Islet precursor cell (in vitro differentiated cells): ENCODE measurements around the gene STRBP.
A peak's percentile ranks its signal among the peaks of the same experiment; 100 is the strongest.
"Not testable (repeated sequence)": the region's sequence is repeated elsewhere in the genome, so short reads cannot be mapped to it uniquely, and the experiment has no call there.

Source experiments
- DNase-seq: peaks from one replicate; pipeline ENCODE4 v3.0.0-alpha.2; 2018

The STRBP gene

DNA sequence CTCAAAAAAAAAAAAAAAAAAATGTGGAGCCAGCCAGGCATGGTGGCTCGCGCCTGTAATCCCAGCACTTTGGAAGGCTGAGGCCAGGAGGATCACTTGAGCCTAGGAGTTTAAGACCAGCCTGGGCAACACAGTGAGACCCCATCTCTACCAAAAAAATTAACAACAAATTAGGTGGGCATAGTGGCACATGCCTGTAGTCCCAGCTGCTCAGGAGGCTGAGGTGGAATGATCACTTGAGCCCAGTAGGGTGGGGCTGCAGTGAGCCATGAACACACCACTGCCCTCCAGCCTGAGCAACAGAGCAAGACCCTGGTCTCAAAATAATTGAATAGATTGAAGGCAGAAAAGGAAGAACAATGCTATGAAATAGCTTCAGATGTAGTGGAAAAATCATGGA lies 82.4 kb downstream of the STRBP start:
- DNase-seq = not testable (repeated sequence)

DNA sequence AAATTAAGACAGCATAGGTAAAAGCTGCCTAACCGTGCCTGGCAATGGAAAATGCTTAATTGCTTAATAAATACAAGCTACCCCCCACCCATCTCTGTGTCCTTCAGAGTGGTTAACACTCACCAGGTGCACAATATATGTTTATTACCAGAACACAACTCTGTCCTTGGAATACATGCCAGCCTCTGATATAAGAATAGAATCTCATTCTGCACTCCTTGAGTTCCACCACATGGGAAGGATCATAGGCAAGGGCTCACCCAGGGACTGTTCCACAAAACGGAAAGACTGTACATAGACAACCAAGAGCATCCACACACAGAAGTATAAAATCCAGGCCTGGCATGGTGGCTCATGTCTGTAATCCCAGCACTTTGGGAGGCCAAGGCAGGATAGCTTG lies 91.4 kb downstream of the STRBP start:
- no peak for DNase-seq

GRCh38 chr9:123175854-123176629 lies 92.3 kb downstream of the STRBP start:
- no peak for DNase-seq

DNA sequence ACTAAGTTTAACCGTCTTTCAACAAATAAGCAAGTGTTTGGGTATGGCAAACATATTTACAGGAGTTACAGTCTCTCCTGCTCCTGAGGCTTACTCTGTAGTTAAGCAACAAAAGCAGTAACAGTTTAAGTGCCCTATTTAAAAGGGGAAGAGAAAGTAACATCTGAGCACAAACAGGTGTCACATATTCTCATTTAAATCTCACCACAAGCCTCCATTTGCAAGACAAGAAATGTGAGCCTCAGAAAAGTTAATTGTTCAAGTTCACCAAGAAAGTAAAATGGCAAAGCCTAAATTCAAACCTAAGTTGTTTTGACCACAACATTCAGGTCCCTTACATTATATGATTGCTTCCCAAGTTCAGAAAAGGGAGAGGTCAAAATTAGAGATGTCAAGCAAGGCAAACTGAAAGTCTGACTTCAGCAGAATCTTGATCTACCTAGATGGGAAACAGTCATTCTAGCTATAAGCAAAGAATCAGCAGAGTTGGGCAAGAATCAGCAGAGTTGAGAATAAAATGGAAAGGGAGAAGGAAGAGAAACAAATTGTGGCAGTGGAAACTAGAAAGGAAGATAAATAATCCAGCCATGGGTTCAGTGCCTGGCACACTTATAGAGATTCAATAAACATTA lies 93.4 kb downstream of the STRBP start:
- DNase-seq = no peak

DNA sequence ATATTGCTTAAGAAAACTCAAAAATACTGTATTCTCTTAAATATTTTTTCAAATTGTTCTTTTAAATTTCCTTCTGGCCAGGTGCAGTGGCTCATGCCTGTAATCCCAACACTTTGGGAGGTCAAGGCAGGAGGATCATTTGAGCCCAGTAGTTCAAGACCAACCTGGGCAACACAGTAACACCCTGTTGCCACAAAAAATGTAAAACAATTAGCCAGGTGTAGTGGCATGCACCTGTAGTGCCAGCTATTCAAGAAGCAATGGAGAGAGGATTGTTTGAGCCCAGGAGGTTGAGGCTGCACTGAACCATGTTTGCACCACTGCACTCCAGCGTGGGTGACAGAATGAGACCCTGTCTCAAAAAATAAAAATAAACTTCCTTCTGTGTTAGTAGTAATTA lies 94.3 kb downstream of the STRBP start:
- no peak for DNase-seq

GRCh38 chr9:123169926-123170325 lies 98.5 kb downstream of the STRBP start:
- DNase-seq = no peak

DNA sequence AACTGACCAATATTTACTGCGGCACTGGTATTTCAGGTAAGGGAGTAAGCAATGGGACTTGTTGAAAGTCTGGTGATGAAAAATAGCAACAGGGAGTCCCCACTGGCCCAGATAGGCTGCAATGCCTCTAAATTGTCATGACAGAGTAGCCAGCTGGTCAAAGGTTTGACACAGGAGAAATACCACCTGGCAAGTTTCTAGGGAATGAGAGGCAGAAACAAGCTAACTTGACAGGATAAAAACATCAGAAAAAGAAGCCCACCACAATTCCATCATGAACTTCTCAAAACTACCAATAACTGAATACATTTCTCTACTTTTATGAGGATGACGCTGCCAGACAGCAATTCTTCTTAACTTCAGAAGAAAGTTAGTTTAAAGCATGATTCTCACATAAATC lies 99.8 kb downstream of the STRBP start:
- DNase-seq = no peak

DNA sequence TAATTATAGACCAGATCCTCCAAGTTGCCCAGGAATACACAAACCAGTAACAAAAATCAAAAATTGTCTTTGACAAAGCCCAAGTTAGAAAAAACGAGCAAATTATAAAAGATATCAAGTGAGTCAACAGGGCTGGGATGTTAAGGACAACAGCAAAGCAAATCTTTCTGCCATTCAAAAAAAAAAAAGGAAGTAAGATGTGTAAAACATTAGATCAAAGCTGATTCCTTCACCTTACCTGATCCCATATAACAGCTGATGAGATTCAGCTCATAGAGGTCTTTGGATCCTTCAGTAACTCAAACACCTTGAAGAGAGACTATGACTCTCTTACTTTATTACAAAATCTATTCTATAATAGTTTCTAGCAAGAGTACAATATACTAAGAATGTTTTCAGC lies 100.9 kb downstream of the STRBP start:
- no peak for DNase-seq

- DNase-seq = no peak
Measured at GRCh38 chr9:123165813-123166212, 102.6 kb downstream of the STRBP start.

DNA sequence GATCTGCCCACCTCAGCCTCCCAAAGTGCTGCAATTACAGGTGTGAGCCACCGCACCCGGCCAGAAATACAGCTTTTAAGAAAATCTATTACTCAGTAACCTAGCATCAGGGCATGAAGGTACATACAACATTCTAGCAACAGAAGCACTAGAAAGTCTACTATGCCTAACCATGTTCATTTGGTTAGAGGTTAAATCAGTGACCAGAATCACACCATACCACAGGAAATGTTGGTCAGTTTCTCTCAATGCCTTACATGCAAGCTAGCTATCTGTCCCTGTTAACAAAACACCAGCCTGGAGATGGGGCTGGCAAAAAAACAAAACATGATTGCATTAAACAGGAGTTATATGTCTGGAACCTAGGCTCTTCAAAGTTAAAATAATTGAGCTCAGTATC lies 104.1 kb downstream of the STRBP start:
- no peak for DNase-seq

DNA sequence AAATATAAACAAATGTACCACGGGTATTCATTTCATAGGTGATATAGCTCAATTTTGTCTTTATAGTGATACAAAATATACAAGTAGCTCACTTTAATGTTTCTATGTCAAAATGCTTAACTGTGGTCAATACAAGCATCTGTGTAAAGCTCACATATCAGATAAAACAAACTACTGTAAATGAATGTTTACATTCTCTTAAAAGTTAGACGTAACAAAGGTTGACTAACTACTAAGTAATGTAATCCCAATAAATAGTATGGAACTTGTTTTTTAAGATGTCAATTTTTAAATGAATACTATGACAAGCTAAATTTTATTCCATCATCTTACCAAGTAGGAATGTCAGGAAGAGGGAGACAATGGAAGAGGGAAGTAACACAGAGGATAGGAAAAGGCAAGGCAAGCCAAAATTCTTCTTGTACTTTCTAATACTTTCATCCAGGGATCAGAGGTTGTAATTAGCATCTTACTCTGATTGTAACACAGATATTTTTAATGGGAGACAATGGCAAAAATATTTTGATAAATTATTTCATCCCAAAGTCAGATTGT lies 105.5 kb downstream of the STRBP start:
- no peak for DNase-seq

DNA sequence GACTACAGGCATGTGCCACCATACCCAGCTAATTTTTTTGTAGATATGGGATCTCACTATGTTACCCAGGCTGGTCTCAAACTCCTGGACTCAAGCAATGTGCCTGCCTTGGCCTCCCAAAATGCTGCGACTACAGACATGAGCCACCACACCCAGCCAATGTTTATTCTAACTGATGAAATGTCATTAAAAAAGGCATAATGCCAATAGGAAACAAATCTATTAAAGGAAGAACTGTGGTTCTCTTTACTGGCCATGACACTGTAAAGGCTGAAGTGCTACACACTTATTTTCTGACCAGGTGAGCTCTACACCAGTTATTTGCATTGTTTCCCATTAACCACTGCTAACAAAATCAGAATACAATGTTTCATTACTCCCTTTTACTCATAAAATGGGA lies 106.0 kb downstream of the STRBP start:
- no peak for DNase-seq

DNA sequence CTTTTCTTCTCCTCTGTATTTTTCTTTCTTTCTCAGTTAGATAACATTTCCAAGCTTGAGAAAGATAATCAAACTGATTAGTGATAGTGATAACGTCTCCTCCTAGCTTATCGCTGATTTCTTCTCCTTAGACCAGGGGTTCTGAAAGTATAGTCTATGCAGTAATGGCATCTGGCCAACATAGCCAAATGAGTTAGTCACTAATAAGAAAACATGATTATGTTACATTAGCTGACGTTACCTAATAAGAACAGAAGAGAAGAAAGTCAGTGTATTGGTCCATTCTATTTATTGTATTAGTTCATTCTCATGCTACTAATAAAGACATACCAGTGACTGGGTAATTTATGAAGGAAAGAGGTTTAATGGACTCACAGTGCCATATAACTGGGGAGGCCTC lies 111.2 kb downstream of the STRBP start:
- DNase-seq = no peak

DNA sequence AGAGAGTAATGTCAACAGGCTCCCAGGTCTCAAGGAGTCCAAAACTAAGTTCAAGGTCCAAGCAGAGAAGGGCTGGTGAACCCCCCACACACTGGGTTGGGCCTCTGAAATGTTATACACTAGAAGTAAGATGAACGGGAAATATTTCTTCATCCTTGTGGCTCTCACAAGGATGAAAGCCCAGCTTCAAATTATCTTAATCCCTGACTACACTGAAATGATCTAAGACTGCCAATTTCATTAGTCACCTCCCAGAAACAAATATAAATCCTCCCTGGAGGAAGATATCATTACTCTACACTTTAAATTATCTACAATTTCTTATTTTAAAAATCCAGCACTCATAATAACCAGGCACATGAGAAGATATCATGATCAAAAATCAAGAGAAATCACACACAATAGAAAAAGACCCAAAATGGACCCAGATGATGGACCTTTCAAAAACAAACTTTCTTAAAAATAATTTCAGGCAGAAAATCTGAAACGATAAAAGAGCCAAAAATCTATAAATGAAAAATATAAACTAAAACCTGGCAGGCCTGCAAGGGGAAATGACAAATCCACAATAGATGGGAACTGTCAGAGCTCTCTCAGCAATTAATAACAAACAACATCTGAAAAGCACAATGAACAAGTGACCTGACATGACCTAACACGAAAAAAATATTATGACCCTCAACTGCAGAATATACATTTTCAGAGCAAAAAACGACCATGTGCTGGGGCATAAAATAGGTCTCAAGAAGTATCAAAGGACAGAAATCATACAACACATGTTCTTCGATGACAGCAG lies 117.5 kb downstream of the STRBP start:
- DNase-seq = no peak

DNA sequence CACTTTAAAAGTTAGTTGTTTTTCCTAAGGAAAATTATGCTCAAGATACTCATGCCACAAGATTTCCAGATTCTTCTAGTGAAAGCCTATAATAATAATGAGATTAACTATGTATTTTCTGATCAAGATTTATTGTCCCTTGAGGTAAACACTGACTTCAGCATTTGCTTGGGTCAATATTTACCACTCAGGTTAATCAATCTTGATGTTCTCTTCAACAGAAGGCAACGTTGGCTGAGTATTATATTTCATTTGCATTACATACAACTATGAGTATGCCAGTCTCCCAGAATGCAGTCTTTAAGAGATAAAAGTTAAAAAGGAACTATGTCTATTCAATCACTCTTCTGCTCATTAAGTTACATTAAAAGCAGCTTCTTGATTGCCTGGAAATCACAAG lies 119.3 kb downstream of the STRBP start:
- no peak for DNase-seq

GRCh38 chr9:123138163-123138562 lies 130.2 kb downstream of the STRBP start:
- DNase-seq = no peak

DNA sequence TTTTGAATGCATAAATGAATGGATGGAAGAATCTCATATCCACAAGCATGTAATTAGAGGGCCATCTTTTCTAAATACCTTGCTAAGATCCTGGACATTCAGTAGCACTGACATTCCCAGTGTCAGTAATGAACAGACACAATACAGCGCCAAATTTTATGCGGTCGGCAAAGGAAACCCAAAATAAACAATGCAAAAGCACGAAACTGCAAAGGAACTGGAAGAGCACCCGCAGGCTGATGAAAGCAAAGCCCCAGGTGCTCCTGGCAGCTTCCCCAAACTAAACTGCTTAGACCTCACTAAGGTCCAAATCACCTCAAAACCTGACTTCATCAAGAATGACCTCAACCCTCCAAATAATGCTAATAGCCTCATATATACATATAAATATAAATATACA lies 133.0 kb downstream of the STRBP start:
- DNase-seq = no peak

DNA sequence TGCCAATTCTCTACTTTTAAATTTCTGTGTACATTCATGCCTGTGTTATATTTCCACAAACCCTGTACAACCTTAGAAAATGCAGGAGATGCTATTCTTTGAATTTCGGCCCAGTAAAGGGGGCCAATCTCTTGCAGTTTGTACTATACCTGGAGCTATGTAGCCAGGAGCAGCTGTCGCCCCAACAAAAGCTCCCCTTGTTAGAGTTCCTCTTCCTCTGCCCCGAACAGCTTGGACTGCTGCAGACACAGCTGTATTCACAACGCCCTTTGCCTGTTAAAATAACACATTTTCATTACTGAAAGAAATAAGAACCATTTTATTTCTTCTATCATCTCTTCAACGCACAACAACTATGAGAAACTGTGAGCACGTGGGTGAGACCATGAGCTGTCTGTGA lies 135.7 kb downstream of the STRBP start:
- no peak for DNase-seq

DNA sequence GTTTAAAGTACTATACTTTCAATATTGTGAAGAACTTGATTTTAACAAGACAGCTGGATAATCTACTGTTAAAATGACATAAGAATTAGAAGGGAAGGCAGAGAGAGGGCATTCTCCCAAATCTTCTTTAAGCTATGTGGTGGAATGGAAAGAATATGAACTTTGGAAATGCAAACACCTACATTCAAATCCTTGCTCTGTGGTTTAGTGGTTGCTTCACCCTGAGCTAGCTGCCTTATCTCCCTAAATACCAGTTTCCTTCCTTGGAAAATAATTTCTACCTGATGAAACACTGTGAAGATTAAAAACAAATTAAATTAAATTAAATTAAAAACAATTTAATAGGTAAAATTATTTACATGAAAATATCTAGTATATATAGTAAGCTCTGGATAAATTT lies 136.4 kb downstream of the STRBP start:
- DNase-seq = no peak

GRCh38 chr9:123131258-123131657 lies 137.1 kb downstream of the STRBP start:
- DNase-seq = peak; percentile 90

DNA sequence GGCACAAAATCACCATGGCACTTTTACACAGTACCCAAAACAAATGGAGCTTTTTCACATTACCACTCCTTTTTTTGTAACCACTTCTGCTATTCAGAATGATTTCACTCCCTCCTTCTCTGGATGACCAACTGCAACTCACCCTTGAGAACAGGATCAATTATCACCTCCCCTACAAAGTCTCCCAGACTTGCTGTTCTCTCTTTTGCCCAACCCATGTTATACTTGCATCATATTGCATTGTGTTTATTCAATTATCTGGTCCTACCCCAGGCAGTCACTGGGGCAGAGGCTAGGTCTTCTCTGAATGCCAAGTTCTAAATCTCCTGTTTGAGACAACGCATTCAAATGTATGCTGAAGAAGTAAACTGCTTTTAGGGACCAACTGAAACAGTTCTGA lies 139.0 kb downstream of the STRBP start:
- no peak for DNase-seq

DNA sequence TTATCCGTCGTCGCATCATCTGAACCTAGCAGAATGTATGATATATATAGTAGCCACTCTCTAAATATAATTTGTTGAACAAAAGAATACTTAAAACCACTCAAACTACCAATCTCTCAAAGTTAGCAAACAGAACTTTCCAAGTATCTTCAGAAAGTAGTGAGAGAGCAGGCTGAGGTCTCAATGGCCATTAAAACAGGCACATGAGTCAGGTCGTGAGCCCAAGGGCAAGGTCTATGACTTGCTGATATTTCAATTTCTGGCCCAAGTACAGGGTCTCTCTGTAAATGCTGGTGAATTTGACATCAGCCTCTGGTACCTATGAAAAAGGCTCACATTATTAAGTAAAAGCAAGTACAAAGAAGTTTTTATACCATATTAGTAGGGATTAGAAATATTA lies 139.8 kb downstream of the STRBP start:
- DNase-seq = no peak

DNA sequence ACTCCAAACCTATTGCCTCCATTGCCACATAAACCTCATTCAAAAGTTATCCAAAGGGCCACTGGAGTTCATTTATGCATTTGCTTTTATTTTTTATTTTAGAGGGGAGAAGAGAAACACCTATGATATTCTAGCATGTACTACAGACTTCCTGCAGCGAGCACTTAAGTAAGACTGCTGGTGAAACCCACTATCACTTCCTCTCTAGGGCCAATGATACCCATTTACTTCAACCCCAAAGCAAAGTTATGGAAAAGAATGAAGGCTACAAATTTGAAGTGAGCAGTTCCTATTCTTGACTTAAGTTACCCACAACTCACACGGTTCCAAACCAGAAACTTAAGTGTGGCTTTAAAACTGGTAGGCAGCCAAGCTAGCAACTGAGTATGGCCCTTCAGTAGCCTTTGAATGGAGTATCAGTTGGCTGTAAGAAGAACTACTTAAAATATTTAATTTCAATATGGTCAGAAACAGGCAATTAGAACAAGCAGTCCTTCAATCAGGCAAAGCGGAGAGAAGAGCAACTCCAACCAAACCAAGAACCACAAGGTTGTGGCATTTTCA lies 140.8 kb downstream of the STRBP start:
- DNase-seq = no peak
